WTC11 (cell line): ENCODE measurements around the gene EIF4E3. TPM values are rescaled to one million over a fixed set of nuclear protein-coding genes. Genes with fewer than 3 reads are reported as not detected.

ENCODE experiments used
- ATAC-seq: fragments of 200-7000 bp; cut with Tn5 transposase; 2 replicates; pipeline ENCODE4 v1.10.0; 2021; ENCODE audit warnings: mild to moderate bottlenecking, moderate library complexity
- CTCF ChIA-PET: fragments of 300-600 bp; sonication (Branson Sonifier 250); formaldehyde crosslinking; loops from one replicate; lab custom pipeline; 2021; ENCODE audit warnings: antibody characterized with exemption; lab: Charles Lee
- POLR2A ChIA-PET: fragments of 350-600 bp; sonication (Branson Sonifier 250); formaldehyde crosslinking; loops from one replicate; lab custom pipeline; 2021; ENCODE audit warnings: antibody characterized with exemption; lab: Charles Lee
- DNase-seq: peaks from one replicate; pipeline ENCODE4 v3.0.0; 2021; ENCODE audit warnings: low spot score
- H3K27ac Mint-ChIP-seq: 2 replicates; pipeline ENCODE4 v1.8.0; 2021; ENCODE audit warnings: mixed read lengths
- H3K27me3 Mint-ChIP-seq: 2 replicates; pipeline ENCODE4 v1.8.0; 2021; ENCODE audit warnings: low read depth, mild to moderate bottlenecking, moderate library complexity, mixed read lengths
- H3K36me3 Mint-ChIP-seq: 2 replicates; pipeline ENCODE4 v1.8.0; 2021; ENCODE audit warnings: mixed read lengths
- H3K4me1 Mint-ChIP-seq: 2 replicates; pipeline ENCODE4 v1.8.0; 2022; ENCODE audit warnings: mixed read lengths
- H3K4me3 Mint-ChIP-seq: 2 replicates; pipeline ENCODE4 v1.8.0; 2021; ENCODE audit warnings: mild to moderate bottlenecking, moderate library complexity, mixed read lengths
- H3K9me3 Mint-ChIP-seq: 2 replicates; pipeline ENCODE4 v1.8.0; 2021; ENCODE audit warnings: mixed read lengths
- ATF1 ChIP-seq: sonication (generic); formaldehyde crosslinking; IDR thresholded peaks from 2 replicates; pipeline ENCODE4 v1.8.1; 2023; ENCODE audit warnings: mild to moderate bottlenecking, moderate library complexity, missing genetic modification reagents
- CTCF ChIP-seq: fragments of 200-600 bp; IDR thresholded peaks from 2 replicates; pipeline ENCODE4 v1.8.0; 2022; ENCODE audit warnings: antibody characterized with exemption
- E2F1 ChIP-seq: sonication (generic); formaldehyde crosslinking; IDR thresholded peaks from 2 replicates; pipeline ENCODE4 v1.8.0; 2022; ENCODE audit warnings: mild to moderate bottlenecking, missing genetic modification reagents
- ETV6 ChIP-seq: sonication (generic); formaldehyde crosslinking; IDR thresholded peaks from 2 replicates; pipeline ENCODE4 v1.8.1; 2022; ENCODE audit warnings: mild to moderate bottlenecking, missing genetic modification reagents
- GRHL2 ChIP-seq: fragments of 250-450 bp; sonication (Bioruptor Pico); IDR thresholded peaks from 2 replicates; pipeline ENCODE4 v1.8.0; 2022; ENCODE audit warnings: mild to moderate bottlenecking, moderate library complexity; ENCODE audit not compliant: insufficient replicate concordance, severe bottlenecking
- HMGA2 ChIP-seq: fragments of 250-450 bp; sonication (Bioruptor Pico); IDR thresholded peaks from 2 replicates; pipeline ENCODE4 v1.4.0; 2021; ENCODE audit warnings: mild to moderate bottlenecking, moderate library complexity
- IRF2 ChIP-seq: sonication (generic); formaldehyde crosslinking; IDR thresholded peaks from 2 replicates; pipeline ENCODE4 v1.8.0; 2022; ENCODE audit warnings: low read depth, missing genetic modification reagents, borderline replicate concordance
- MYBL2 ChIP-seq: sonication (generic); formaldehyde crosslinking; IDR thresholded peaks from 2 replicates; pipeline ENCODE4 v1.8.1; 2023; ENCODE audit warnings: mild to moderate bottlenecking, moderate library complexity, missing genetic modification reagents
- NFATC4 ChIP-seq: fragments of 250-450 bp; sonication (Bioruptor Pico); IDR thresholded peaks from 2 replicates; pipeline ENCODE4 v1.9.0; 2021; ENCODE audit warnings: mild to moderate bottlenecking
- NR2C2 ChIP-seq: sonication (generic); formaldehyde crosslinking; IDR thresholded peaks from 2 replicates; pipeline ENCODE4 v1.8.0; 2022; ENCODE audit warnings: mild to moderate bottlenecking, missing genetic modification reagents
- OVOL2 ChIP-seq: fragments of 250-450 bp; sonication (Bioruptor Pico); IDR thresholded peaks from 2 replicates; pipeline ENCODE4 v1.9.0; 2021; ENCODE audit warnings: mild to moderate bottlenecking, borderline replicate concordance
- SMAD3 ChIP-seq: sonication (generic); formaldehyde crosslinking; IDR thresholded peaks from 2 replicates; pipeline ENCODE4 v1.8.0; 2022; ENCODE audit warnings: missing genetic modification reagents, mild to moderate bottlenecking, borderline replicate concordance
- SOX15 ChIP-seq: fragments of 250-450 bp; sonication (Bioruptor Pico); IDR thresholded peaks from 2 replicates; pipeline ENCODE4 v1.9.0; 2021; ENCODE audit warnings: mild to moderate bottlenecking
- TCF7 ChIP-seq: sonication (generic); formaldehyde crosslinking; IDR thresholded peaks from 2 replicates; pipeline ENCODE4 v1.8.0; 2022; ENCODE audit warnings: mild to moderate bottlenecking, low read depth, missing genetic modification reagents, moderate library complexity
- ZNF138 ChIP-seq: sonication (generic); formaldehyde crosslinking; conservative IDR thresholded peaks from 2 replicates; pipeline ENCODE4 v1.8.1; 2022; ENCODE audit warnings: mild to moderate bottlenecking, moderate library complexity, missing genetic modification reagents
- ZNF232 ChIP-seq: sonication (generic); formaldehyde crosslinking; IDR thresholded peaks from 2 replicates; pipeline ENCODE4 v1.8.0; 2022; ENCODE audit warnings: mild to moderate bottlenecking, missing genetic modification reagents
- ZNF423 ChIP-seq: fragments of 250-450 bp; sonication (Bioruptor Pico); IDR thresholded peaks from 2 replicates; pipeline ENCODE4 v2.1.2; 2022; ENCODE audit warnings: mild to moderate bottlenecking, moderate library complexity
- total RNA-seq: library from RNA; stranded (reverse); gene quantifications from 3 replicates; pipeline ENCODE4 v1.2.3, GENCODE V29; 2021
- TF ChIP-seq, protein P1 (sequence below): sonication (generic); formaldehyde crosslinking; IDR thresholded peaks from 2 replicates; pipeline ENCODE4 v1.8.0; 2022; ENCODE audit warnings: mild to moderate bottlenecking, missing genetic modification reagents
- TF ChIP-seq, protein P2 (sequence below): fragments of 250-450 bp; sonication (Bioruptor Pico); IDR thresholded peaks from 2 replicates; pipeline ENCODE4 v1.9.0; 2021; ENCODE audit warnings: mild to moderate bottlenecking, borderline replicate concordance
- TF ChIP-seq, protein P3 (sequence below): fragments of 250-450 bp; sonication (Bioruptor Pico); IDR thresholded peaks from 2 replicates; pipeline ENCODE4 v2.1.2; 2022; ENCODE audit warnings: mild to moderate bottlenecking, moderate library complexity

EIF4E3 gene
- total RNA-seq, 1 experiment from 2014 or later, result 16.5 TPM

- Mint-ChIP-seq H3K4me3 (no peak overlapping the region), H3K9me3 (0 out of 2 replicates have a peak, but pooled peaks cover 5% of the 10 kb centered on the region), H3K27me3 (no peaks in the 10 kb centered on the region), H3K4me1 (peaks cover 11% of the 10 kb centered on the region), H3K36me3 (no peaks in the 10 kb centered on the region), H3K27ac (no peak overlapping the region)
- DNase-seq (no peak), ATAC-seq (no peak)
- no peak for TF ChIP-seq SMAD3
- no peak for TF ChIP-seq OVOL2 (CRISPR knock-in tag)
- TF ChIP-seq ATF1 (CRISPR knock-in tag), result no peak
- TF ChIP-seq NFATC4 (CRISPR knock-in tag), result no peak
- no peak for TF ChIP-seq IRF2 (CRISPR knock-in tag)
- TF ChIP-seq ZNF423 (CRISPR knock-in tag), result no peak
- TF ChIP-seq, protein P1, sequence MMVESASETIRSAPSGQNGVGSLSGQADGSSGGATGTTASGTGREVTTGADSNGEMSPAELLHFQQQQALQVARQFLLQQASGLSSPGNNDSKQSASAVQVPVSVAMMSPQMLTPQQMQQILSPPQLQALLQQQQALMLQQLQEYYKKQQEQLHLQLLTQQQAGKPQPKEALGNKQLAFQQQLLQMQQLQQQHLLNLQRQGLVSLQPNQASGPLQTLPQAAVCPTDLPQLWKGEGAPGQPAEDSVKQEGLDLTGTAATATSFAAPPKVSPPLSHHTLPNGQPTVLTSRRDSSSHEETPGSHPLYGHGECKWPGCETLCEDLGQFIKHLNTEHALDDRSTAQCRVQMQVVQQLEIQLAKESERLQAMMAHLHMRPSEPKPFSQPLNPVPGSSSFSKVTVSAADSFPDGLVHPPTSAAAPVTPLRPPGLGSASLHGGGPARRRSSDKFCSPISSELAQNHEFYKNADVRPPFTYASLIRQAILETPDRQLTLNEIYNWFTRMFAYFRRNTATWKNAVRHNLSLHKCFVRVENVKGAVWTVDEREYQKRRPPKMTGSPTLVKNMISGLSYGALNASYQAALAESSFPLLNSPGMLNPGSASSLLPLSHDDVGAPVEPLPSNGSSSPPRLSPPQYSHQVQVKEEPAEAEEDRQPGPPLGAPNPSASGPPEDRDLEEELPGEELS (CRISPR knock-in tag), result no peak
- no peak for TF ChIP-seq SOX15 (CRISPR knock-in tag)
- TF ChIP-seq CTCF, result no peak
- TF ChIP-seq NR2C2 (CRISPR knock-in tag), result no peak
- TF ChIP-seq ZNF138 (CRISPR knock-in tag), result no peak
- TF ChIP-seq, protein P2, sequence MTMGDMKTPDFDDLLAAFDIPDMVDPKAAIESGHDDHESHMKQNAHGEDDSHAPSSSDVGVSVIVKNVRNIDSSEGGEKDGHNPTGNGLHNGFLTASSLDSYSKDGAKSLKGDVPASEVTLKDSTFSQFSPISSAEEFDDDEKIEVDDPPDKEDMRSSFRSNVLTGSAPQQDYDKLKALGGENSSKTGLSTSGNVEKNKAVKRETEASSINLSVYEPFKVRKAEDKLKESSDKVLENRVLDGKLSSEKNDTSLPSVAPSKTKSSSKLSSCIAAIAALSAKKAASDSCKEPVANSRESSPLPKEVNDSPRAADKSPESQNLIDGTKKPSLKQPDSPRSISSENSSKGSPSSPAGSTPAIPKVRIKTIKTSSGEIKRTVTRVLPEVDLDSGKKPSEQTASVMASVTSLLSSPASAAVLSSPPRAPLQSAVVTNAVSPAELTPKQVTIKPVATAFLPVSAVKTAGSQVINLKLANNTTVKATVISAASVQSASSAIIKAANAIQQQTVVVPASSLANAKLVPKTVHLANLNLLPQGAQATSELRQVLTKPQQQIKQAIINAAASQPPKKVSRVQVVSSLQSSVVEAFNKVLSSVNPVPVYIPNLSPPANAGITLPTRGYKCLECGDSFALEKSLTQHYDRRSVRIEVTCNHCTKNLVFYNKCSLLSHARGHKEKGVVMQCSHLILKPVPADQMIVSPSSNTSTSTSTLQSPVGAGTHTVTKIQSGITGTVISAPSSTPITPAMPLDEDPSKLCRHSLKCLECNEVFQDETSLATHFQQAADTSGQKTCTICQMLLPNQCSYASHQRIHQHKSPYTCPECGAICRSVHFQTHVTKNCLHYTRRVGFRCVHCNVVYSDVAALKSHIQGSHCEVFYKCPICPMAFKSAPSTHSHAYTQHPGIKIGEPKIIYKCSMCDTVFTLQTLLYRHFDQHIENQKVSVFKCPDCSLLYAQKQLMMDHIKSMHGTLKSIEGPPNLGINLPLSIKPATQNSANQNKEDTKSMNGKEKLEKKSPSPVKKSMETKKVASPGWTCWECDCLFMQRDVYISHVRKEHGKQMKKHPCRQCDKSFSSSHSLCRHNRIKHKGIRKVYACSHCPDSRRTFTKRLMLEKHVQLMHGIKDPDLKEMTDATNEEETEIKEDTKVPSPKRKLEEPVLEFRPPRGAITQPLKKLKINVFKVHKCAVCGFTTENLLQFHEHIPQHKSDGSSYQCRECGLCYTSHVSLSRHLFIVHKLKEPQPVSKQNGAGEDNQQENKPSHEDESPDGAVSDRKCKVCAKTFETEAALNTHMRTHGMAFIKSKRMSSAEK (CRISPR knock-in tag), result no peak
- TF ChIP-seq ZNF232, result no peak
- CTCF ChIA-PET, result no interaction called here
- POLR2A ChIA-PET, result no interaction called here
Measured at GRCh38 chr3:71640331-71640983, 84.7 kb downstream of the EIF4E3 start.

DNA sequence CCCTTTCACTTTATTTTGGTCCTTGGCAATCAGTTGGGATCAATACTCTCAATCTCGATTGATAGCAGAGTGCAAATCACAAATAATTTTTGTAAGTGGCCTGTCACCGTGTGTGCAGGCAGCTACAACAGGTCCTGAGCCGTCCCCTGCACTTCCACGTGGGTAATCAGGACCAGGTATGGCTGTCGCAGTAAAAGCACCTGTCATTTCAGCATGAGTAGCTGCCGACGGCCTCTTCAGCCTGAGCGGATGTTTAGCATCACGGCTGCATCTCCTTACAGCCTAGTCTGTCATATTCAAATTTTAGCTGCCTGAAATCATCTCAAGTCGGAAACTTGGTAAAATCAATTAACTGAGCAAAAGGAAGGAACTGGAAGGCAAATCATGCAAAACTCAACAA is 88.7 kb downstream of the EIF4E3 start:
- H3K4me3 Mint-ChIP-seq, result no peak overlapping the region
- no peaks in the 10 kb centered on the region for H3K4me1 Mint-ChIP-seq
- POLR2A ChIA-PET, result interaction anchor here (0.7 kb wide), 1 partner anchor 815 kb away, joined by 6 read pairs; no protein-coding TSS in a partner anchor
- no peaks in the 10 kb centered on the region for H3K36me3 Mint-ChIP-seq
- no peak for ATAC-seq
- CTCF ChIA-PET, result no interaction called here
- no peak overlapping the region for H3K27ac Mint-ChIP-seq
- H3K27me3 Mint-ChIP-seq, result no peaks in the 10 kb centered on the region
- no peak for TF ChIP-seq MYBL2
- no peak for TF ChIP-seq HMGA2 (CRISPR knock-in tag)
- TF ChIP-seq, protein P3, sequence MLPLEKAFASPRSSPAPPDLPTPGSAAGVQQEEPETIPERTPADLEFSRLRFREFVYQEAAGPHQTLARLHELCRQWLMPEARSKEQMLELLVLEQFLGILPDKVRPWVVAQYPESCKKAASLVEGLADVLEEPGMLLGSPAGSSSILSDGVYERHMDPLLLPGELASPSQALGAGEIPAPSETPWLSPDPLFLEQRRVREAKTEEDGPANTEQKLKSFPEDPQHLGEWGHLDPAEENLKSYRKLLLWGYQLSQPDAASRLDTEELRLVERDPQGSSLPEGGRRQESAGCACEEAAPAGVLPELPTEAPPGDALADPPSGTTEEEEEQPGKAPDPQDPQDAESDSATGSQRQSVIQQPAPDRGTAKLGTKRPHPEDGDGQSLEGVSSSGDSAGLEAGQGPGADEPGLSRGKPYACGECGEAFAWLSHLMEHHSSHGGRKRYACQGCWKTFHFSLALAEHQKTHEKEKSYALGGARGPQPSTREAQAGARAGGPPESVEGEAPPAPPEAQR (CRISPR knock-in tag), result no peak
- TF ChIP-seq TCF7 (CRISPR knock-in tag), result no peak
- no peak for TF ChIP-seq ZNF138 (CRISPR knock-in tag)
- TF ChIP-seq E2F1 (CRISPR knock-in tag), result no peak
- no peak for TF ChIP-seq GRHL2 (CRISPR knock-in tag)
- no peak for TF ChIP-seq SMAD3
- no peak for TF ChIP-seq ETV6
- peaks cover 11% of the 10 kb centered on the region for H3K9me3 Mint-ChIP-seq
- no peak for DNase-seq
